UCSD-AML1 (cell line): ENCODE results near the gene TBC1D16.

ENCODE experiments used
- DNase-seq: peaks from one replicate; lab custom pipeline; 2025; ENCODE audit not compliant: unreplicated experiment; lab: John Stamatoyannopoulos, UW

Gene TBC1D16

GRCh38 chr17:79919862-79920720, 115.6 kb downstream of the TBC1D16 start:
- DNase-seq: no peak

DNA sequence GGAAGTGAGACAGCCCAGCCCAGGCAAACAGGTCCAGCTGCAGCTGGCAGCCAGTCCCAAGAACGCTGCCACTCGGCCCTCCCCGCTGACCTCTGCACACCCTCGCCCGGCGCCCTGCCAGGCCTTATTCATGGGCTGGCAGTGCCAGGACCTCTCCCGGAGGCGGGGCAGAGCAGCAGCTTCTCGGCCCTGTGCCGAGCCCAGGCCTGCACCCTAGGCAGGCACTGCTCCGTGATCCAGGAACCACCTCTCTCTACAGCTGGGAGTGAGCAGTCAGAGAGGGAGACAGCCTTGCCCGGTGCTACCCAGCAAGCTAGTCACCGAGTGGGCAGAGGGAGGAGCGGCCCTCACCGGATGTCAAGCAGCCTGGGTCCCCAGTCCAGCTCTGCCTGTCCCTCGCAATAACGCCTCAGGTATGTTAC, 116.5 kb downstream of the TBC1D16 start:
- no peak for DNase-seq

DNA sequence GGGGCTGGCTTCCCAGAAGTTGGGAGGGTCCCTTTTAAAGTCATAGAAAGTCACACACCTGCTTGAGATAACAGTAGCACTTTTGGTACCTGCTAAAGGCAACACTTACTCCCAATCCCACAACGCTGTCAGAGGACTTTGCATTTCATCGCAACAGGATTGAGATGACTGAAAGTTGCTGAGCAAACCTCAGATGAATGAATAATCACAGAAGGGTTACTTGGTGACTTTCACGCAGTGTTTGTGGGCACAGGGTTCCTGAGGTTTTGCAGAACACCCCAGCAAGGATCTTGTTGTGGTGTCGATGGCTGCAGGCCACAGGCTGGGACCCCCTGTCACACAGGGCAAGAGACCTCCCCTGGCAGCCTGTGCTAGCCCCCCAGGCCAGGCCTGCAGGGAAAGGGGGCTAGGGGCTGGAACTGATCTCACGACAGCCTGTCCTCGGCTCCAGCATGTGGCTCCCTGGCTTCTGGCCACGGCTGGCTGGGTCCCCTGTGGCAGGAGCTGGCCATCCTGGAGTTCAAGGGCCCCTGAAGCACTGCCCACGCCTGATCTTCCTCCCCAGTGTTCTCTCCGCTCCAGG, 117.0 kb downstream of the TBC1D16 start:
- DNase-seq: no peak

- DNase-seq: no peak
Observed at GRCh38 chr17:79917902-79918484, 117.7 kb downstream of the TBC1D16 start.

GRCh38 chr17:79916991-79917901, 118.4 kb downstream of the TBC1D16 start:
- no peak for DNase-seq

DNA sequence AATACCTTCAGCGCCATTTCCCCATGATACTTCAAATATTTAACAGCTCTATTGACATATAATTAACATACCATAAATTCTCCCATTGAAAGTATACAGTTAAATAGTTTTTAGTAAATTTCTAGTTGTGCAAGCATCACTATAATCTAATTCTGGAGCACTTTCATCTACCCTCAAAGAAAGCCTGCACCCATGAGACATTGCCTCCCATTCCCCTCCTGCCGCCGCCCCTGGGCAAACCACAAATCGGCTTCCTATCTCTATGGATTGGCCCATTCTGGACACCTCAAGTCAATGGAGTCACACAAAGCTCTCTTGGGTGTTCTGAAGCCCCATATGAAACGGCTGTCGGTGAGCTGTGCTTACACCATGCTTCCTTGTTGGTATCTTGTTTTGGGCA, 119.2 kb downstream of the TBC1D16 start:
- no peak for DNase-seq

DNA sequence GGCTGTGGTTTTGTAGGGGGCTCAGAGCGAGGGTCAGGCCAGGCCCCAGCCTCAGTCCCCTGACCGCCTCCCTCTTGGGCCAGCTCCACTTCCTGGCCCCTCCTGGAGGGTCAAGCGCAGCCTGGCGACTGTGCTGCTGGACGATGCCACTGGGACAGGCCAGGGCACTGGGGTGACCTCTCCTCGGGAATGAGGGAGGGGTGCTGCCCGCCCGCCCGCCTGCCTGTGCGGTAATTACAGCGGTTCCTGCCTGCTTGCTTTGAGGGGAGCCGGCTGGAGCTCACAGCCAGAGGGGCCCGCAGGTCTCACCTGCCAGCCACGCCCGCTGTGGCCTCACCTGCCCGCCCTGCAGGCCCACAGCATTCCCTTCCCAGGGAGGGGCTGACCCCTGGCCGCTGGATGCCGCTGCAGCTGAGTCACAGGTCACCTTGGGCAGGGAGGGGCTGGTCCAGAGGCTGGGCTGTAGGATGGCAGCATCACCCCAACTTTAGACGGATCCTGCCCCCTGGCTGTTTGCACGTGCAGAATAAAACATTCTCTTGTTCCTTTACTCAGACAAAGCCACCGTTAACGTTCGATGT, 119.7 kb downstream of the TBC1D16 start:
- no peak for DNase-seq

GRCh38 chr17:79914813-79915740, 120.6 kb downstream of the TBC1D16 start:
- DNase-seq: no peak

DNA sequence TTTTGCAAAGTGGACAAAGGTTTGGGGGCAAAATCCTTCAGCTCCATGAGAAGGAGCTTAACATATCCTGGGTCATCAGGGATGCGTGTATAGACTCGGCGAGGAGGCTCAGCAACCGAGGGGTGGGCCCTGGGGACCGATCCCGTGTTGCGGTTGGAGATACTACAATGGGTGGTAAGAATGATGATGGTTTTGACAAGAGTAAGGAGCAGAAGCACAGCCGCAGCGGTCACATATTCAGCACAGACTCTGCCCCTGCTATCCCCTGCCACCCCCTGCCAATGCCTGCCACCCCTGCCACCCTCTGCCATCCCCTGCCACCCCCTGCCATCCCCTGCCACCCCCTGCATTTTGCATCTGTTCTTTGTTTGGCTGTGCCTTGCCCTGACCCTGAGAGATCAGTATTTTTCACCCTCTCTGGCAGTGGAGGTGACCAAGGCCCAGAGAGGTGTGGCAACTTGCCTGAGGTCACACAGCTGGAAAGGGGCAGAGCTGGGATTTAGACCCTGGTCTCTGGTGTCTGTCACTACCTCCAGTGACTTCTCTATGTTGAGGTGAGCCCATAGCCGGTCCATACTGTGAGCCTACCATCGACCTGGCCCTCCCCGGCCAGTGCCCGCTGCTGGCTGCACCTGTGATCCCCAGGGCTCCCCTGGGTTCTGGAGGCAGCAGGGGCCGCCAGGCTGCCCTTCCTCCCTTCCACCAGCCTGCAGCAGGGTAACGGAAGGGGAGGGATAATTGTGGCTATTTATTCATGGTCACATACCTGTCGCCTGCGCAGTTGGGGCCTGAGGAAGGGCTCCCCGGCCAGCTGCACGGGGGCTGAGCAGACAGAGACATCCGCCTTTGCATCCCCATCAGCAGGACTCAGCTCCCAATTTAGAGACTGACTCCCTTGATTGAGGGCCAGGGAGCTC, 121.5 kb downstream of the TBC1D16 start:
- DNase-seq: no peak

GRCh38 chr17:79913451-79913850, 122.2 kb downstream of the TBC1D16 start:
- no peak for DNase-seq

GRCh38 chr17:79912552-79913330, 122.9 kb downstream of the TBC1D16 start:
- no peak for DNase-seq

DNA sequence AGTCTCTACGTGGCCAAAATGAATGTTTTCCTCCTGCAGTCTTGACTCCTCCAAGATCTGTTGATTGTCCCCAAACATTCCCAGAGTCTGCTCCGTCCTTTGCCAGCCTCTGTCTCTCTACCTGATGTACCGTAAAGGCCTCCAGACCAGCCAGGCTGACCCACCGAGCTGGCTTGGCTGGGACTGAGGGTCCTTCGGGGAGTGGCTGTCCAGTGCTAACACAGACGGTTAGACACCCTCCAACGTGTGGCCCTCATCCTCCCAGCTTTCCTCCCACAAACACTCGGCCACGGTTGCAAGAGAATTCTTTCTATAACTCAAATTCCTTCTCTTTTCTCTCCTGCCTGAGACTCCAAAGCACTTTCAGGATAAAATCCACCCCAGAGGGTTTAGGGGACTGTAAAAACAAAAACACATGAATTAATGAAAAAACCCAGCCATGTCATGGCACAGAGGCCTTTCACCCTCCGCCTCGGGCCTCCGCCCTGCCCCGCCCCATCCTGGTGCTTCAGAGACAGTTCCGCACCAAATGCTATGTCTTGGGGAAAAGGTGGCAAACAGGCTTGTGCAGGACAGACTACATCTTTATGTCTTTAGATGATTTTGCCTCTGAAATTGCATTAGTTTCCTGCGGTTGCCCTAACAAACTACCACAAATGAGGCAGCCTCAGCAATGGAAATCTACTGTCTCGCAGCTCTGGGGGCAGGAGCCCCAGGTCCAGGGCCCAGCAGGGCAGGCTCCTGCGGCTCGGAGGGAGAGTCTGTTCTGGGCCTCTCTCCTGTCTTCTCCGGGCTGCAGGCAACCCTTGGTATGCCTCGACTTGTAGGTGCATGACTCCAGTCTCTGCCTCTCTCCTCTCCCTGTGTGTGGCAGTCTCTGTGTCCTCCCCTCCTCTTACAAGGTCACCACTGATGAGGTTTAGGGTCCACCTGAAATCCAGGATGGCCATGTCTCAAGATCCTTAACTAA, 124.0 kb downstream of the TBC1D16 start:
- no peak for DNase-seq

DNA sequence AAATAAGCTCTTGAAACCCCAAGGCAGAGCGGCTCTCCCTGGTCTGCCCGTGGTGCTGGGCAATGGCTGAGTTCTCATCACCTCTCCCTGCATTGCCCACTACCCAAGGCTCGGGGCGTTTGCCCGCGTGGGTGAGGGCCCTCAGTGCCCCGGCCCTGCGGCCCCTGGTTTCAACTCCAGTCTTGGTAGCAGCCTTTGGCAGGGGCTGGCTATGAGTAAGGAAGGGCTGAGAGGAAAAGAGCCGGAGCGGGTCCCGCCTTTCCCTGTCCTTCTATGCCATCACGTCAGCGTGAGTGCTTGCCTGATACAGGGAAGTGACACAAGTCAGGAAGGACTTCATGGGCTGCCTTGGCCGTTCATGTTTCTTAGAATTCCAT, 124.7 kb downstream of the TBC1D16 start:
- DNase-seq: no peak

DNA sequence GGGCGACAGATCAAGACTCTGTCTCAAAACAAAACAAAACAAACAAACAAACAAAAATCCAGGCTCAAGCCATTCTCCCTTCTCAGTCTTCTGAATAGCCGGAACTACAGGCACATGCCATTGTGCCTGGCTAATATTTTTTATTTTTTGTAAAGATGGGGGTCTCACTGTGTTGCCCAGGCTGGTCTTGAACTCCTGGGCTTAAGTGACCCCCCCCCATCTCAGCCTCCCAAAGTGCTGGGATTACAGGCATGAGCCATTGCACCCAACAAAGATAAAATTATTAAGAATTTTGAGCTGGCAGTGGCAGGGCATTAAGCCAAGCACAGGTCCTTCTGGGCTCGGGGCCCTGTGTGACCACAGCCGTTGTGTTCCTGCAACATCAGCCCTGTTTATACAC, 126.6 kb downstream of the TBC1D16 start:
- DNase-seq: no peak

GRCh38 chr17:79907850-79908249, 127.8 kb downstream of the TBC1D16 start:
- no peak for DNase-seq

GRCh38 chr17:79907217-79907715, 128.4 kb downstream of the TBC1D16 start:
- no peak for DNase-seq

DNA sequence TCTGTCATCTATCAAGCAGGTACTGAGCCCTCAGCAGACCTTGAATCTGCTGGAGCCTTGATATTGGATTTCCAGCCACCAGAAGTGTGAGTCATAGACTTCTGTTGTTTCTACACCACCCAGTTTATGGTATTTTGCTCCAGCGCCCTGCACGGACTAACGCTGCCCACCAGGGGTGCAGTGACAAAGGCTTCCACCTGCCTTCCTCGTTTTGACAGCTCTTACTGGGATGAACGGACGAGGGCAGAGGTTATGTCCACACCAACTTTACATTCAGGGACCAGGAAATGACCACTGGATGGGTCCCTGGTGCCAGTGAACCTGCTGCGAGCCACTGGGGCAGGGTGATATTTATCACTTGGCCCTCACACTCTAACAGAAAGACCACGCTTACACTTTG, 129.8 kb downstream of the TBC1D16 start:
- DNase-seq: no peak
